Urinary bladder (tissue), 4 donors: ENCODE data around the gene AGL. TPM values are rescaled to one million over a fixed set of nuclear protein-coding genes. Genes with fewer than 3 reads are reported as not detected.
A peak's percentile ranks its signal among the peaks of the same experiment; 100 is the strongest.
"Not testable (repeated sequence)": the region's sequence is repeated elsewhere in the genome, so short reads cannot be mapped to it uniquely, and the experiment has no call there.

Experiments
- DNase-seq: peaks from one replicate; pipeline ENCODE4 v3.0.0-alpha.2; 2015; ENCODE audit errors: extremely low spot score
- H3K27ac ChIP-seq: one replicate; pipeline ENCODE4 v1.5.1; 2013; ENCODE audit warnings: low read depth, mild to moderate bottlenecking, moderate library complexity
- H3K36me3 ChIP-seq: one replicate; pipeline ENCODE4 v1.6.1; 2013; ENCODE audit warnings: mild to moderate bottlenecking, moderate library complexity; ENCODE audit not compliant: insufficient read depth
- H3K4me1 ChIP-seq: one replicate; pipeline ENCODE4 v1.6.1; 2013; ENCODE audit warnings: mild to moderate bottlenecking, moderate library complexity; ENCODE audit not compliant: insufficient read depth
- H3K4me3 ChIP-seq: one replicate; pipeline ENCODE4 v1.5.1; 2013; ENCODE audit warnings: low read depth, low read length
- WGBS: extraction: QIAGEN DNeasy Blood & Tissue Kit; methylation state at CpG from one replicate; pipeline ENCODE4 v1.1.7; 2013; 5-methylcytosine and 5-hydroxymethylcytosine counted together
- polyA plus RNA-seq: library from polyadenylated mRNA; stranded (reverse); fragments of 200-250 nt; gene quantifications from one replicate; pipeline ENCODE4 v1.2.3, GENCODE V29; 2013
- total RNA-seq: library from RNA; depleted of rRNA; stranded (reverse); fragments of >200 nt; gene quantifications from one replicate; pipeline ENCODE4 v1.2.3, GENCODE V29; 2014
- donor health status: healthy with polysubstance abuse.
- donor health status: healthy.

The AGL gene
- total and polyA plus RNA-seq, 2 donors: 16.1 to 48.1 TPM

DNA sequence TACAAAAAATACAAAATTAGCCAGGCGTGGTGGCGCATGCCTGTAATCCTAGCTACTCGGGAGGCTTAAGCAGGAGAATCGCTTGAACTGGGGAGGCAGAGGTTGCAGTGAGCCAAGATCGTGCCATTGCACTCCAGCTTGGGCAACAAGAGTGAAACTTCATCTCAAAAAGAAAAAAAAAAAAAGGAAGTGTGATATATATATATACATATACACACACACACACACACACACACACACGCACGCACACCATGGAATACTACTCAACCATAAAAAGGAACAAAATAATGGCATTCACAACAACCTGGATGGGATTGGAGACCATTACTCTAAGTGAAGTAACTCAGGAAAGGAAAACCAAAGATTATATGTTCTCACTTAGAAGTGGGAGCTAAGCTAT, 16.2 kb upstream of the AGL start:
- H3K36me3 ChIP-seq, H3K4me1 ChIP-seq, DNase-seq, H3K4me3 ChIP-seq, H3K27ac ChIP-seq: not testable (repeated sequence)
- WGBS: 97% methylated on average over 7 of the region's 7 CpGs

- not testable (repeated sequence) for DNase-seq, H3K4me1 ChIP-seq, H3K27ac ChIP-seq, H3K36me3 ChIP-seq, H3K4me3 ChIP-seq
- 62% methylated on average over 7 of the region's 7 CpGs for WGBS
Measured at GRCh38 chr1:99836171-99837103, 13.7 kb upstream of the AGL start.

GRCh38 chr1:99840353-99840752, 9.8 kb upstream of the AGL start:
- WGBS: 72% methylated on average over 3 of the region's 3 CpGs
- not testable (repeated sequence) for H3K27ac ChIP-seq, H3K4me1 ChIP-seq, H3K36me3 ChIP-seq, H3K4me3 ChIP-seq, DNase-seq

- no peaks in the 10 kb centered on the region for H3K4me1 ChIP-seq
- DNase-seq: no peak
- 51% methylated on average over 2 of the region's 2 CpGs for WGBS
- no peaks in the 10 kb centered on the region for H3K36me3 ChIP-seq
- H3K27ac ChIP-seq: no peak overlapping the region
- no peak overlapping the region for H3K4me3 ChIP-seq
Measured at GRCh38 chr1:99843760-99844159, 6.4 kb upstream of the AGL start.

DNA sequence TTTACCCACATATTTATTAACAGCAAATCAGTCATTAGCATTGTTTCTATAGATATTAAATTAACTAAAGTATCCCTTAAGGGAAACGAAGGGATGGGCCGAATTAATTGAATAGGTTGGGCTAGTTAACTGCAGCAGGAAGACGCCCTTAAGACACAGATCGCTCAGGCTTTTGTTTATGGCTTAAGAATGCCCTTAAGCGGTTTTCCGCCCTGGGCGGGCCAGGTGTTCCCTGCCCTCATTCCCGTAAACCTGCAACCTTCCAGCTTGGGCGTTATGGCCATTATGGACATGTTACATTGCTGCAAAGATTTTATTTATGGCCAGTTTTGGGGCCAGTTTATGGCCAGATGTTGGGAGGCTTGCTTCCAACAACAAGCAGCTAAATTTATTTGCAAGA, 5.0 kb upstream of the AGL start:
- H3K36me3 ChIP-seq, H3K27ac ChIP-seq, H3K4me1 ChIP-seq, DNase-seq, H3K4me3 ChIP-seq: not testable (repeated sequence)
- 88% methylated on average over 9 of the region's 9 CpGs for WGBS

GRCh38 chr1:99849413-99849743, 783 bp upstream of the AGL start:
- H3K27ac ChIP-seq: peak overlapping the region; percentile 88
- H3K36me3 ChIP-seq: no peaks in the 10 kb centered on the region
- no peak for DNase-seq
- peak overlapping the region; percentile 59 for H3K4me3 ChIP-seq
- H3K4me1 ChIP-seq: no peaks in the 10 kb centered on the region
- 51% methylated on average over 6 of the region's 6 CpGs for WGBS

DNA sequence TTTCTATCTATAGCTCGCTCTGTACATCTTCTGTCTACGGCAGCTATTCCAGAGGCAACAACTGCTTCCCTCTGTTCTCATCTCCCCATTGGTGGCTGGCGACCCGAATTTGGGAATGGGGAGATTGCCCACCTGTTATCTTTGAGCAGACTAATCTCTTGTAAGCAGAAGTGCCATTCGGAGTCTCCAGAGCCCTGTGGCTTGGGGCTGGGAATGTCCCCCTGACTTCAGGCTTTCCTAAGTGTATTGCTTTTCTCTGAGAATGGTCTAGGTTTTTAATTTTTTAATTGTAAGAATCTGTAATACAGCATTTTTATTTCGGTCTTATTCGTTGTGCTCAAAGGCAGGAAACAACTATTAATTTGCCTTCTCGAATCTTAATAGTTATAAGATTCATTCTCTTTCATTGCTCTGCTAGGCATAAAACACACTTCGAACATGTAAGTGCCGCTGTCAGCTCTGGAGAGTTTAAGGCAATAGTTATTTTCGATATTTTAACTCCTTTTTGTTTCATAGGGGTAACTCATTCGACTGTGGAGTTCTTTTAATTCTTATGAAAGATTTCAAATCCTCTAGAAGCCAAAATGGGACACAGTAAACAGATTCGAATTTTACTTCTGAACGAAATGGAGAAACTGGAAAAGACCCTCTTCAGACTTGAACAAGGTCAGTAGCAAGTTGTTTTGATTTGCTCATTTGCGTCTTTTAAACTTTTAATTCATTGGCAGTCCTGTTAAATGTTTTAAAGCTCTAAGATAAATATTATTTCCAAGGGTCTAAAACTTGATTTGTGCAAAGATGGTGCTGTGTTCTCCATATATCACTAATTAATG, 514 bp downstream of the AGL start:
- no peak for DNase-seq
- WGBS: 4% methylated on average over 15 of the region's 15 CpGs
- Histone ChIP-seq H3K36me3 (no peaks in the 10 kb centered on the region), H3K27ac (peak overlapping the region; percentile 88), H3K4me3 (peak overlapping the region; percentile 59), H3K4me1 (no peaks in the 10 kb centered on the region)

DNA sequence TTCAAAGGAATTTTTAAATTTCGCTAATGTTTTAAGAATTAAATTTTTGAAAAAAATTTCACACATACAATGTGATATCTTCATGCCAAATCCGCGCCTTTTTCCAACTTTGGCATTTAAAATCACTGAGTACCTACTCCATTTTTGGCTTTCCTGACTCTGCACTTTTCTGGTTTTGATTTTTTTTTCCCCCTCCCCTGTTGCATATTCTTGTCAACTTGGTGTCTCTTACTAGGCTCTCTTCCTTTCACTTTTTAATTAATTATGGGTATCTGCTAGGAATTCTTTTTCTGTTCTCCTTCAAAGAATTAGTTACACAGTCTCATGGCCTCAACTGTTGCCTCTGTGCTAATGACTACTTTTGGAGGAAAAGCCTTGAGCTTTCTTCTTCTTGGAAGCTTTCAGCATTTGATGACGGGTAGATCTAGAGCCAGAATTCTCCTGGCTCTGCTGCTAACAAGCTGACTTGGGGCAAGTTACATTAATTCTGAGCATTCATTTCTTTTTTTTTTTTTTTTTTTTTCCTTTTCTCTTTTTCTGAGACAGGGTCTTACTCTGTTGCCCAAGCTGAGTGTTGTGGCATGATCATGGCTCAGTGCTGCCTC, 1.8 kb downstream of the AGL start:
- WGBS: 80% methylated on average over 4 of the region's 4 CpGs
- no peaks in the 10 kb centered on the region for H3K36me3 ChIP-seq
- DNase-seq: no peak
- H3K4me1 ChIP-seq: no peaks in the 10 kb centered on the region
- H3K27ac ChIP-seq: no peak overlapping the region
- H3K4me3 ChIP-seq: no peak overlapping the region

DNA sequence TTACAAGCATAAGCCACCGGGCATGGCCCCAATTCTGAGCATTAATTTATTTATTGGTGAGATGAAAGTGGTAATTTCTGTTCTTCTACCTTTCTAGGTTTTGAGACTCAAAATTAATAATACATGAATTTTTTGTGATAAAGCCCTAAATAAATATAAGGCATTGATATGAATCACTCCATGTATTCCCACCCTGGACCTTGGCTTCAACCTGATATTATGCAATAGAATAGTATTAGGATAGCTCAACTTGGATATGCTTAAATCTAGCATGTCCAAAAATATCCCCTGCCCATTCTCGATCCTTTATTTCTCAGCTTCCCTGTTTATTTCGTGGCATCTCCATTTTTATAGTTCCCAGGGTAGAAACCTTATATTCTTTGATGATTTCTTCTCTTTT, 2.5 kb downstream of the AGL start:
- DNase-seq: no peak
- WGBS: 69% methylated on average over 3 of the region's 3 CpGs
- Histone ChIP-seq H3K4me3 (no peak overlapping the region), H3K27ac (no peak overlapping the region), H3K4me1 (no peaks in the 10 kb centered on the region), H3K36me3 (no peaks in the 10 kb centered on the region)

DNA sequence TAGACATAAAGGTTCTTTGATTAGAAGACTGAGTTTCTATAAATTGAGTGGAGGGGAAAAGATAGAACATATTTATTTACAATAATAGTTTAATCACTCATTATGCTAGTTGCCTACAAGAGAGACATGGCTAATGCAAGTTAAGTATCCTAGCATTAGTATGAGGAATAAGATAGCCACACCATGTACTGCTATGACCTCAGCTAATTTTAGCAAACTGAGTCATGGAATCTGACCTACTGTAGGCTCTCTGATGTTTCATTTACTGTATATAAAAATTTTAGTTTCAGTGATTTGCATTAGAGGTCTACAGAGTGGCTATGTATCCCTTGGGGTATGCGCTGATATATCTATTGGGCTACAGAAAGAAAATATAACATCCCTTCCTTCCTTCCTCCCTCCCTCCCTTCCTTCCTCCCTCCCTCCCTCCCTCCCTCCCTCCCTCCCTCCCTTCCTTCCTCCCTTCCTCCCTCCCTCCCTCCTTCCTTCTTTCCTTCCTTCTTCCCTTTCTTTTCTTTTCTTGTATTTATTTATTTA, 5.8 kb downstream of the AGL start:
- WGBS: 100% methylated on average over 1 of the region's 1 CpG
- H3K4me1 ChIP-seq: no peaks in the 10 kb centered on the region
- no peaks in the 10 kb centered on the region for H3K36me3 ChIP-seq
- no peak overlapping the region for H3K27ac ChIP-seq
- no peak overlapping the region for H3K4me3 ChIP-seq
- DNase-seq: no peak

DNA sequence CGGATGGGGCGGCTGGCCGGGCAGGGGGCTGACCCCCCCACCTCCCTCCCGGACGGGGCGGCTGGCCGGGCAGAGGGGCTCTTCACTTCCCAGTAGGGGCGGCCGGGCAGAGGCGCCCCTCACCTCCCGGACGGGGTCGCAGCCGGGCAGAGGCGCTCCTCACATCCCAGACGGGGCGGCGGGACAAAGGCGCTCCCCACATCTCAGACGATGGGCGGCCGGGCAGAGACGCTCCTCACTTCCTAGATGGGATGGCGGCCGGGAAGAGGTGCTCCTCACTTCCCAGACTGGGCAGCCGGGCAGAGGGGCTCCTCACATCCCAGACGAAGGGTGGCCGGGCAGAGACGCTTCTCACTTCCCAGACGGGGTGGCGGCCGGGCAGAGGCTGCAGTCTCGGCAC, 6.9 kb downstream of the AGL start:
- H3K4me3 ChIP-seq, H3K27ac ChIP-seq, DNase-seq, H3K4me1 ChIP-seq, H3K36me3 ChIP-seq: not testable (repeated sequence)
- WGBS: 99% methylated on average over 26 of the region's 33 CpGs

DNA sequence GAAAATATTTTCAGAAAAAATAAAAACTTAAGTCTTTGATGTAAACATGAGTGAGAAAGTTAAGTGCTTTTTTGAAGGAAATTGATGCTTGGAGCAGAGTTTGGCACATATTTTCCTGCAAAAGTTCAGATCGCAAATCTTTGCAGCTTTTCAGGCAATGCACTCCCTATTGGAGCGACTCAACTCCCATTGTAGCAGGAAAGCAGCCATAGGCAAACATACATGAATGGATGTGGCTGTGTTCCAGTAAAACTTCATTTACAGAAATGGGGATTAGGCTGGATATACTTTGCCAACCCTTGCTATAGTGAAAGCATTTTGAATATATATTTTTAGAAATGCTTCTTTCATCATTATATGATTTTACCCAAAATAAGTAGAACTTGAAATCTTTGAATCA, 8.1 kb downstream of the AGL start:
- Histone ChIP-seq H3K27ac (no peak overlapping the region), H3K4me3 (no peak overlapping the region)
- 54% methylated on average over 2 of the region's 2 CpGs for WGBS

DNA sequence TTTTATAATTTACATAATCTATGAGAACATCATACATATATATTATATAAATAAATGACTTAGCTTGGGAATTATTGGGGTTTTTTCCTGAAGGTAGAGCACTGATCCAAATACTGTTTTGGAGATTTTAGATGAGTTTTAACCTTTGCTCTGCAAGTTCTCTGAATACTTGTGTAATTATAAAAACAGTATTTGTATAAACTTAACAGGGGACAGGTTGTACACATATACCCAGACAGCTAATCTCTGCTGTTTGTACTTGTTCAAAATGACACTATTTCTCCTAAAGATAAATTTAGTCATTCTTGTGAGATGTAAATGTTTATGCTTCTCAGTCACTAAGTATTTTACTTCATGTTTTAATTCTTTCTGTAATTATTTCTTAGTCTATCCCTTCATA, 8.7 kb downstream of the AGL start:
- Histone ChIP-seq H3K36me3 (no peaks in the 10 kb centered on the region), H3K4me3 (no peak overlapping the region), H3K4me1 (no peaks in the 10 kb centered on the region), H3K27ac (no peak overlapping the region)
- DNase-seq: no peak

More for the DNA sequence above, 8.1 kb downstream of the AGL start:
- no peak for DNase-seq
- H3K4me1 ChIP-seq: no peaks in the 10 kb centered on the region
- no peaks in the 10 kb centered on the region for H3K36me3 ChIP-seq
